GM21619 (cell line): ENCODE measurements around the gene ATOX1.

Experiments
- ATAC-seq: cut with Tn5 transposase; IDR thresholded peaks from one replicate; pipeline ENCODE4 v1.9.1; 2021; ENCODE audit not compliant: unreplicated experiment

Gene ATOX1

DNA sequence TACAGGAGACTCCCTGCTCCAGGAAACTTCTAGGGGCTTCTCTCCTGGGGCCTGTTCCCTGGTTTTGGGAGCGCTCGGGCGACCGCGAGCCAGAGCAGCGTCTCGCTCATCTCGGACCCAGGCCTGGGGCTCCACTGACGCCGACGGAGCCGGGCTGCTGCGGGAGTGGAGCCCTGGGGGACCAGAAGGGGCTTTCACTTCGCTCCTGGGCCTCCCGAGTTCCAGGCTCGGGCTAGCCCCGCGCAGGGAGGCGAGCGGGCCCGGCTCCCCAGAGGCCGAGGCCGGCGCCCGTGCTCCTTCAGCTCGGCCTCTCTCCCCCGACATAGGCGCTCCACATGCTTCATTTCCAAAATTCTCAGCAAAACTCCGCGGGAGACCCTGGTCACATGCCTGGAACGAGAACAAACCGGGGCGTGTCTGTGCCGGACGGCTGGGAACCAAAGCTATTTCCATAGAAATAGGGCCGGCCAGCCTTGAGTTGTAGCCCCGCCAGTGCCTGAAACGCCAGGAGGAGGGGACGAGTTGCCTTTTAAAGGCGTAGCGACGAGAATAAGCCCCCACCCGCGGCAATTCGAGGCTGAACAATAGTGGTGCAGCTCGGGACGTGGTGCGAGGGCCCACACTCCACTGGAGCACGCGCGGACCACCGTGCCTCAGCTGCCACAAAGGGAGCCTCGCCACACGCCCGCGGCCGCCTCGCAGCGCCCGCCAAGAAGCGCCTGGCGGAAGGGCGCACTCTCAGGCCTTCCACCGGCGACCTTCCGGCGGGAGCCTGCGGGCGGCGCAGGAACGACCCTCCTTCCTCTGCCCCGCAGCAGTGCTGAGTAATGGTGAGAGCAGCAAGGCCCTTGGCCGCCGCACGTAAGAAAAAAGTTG, 12.2 kb upstream of the ATOX1 start:
- ATAC-seq: peak; percentile 31

DNA sequence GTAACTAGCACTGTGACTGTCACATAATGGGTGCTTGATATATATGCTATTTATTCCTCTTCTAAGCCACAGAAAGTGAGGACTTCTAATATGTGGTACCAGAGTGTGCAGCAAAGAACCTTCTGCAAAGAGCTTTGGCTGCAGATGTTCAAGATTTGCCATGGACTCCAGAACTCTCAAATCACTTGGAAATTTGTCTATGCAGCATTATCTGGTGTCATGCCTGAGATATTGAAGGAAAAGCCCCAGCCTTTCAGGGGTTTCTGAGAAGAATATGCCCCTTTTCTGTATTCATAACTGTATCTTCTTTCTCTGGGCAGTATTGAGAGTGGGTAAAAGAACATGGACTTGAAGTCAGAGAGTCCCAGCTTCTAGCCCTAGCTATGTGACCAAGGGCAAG, 8.5 kb upstream of the ATOX1 start:
- no peak for ATAC-seq

DNA sequence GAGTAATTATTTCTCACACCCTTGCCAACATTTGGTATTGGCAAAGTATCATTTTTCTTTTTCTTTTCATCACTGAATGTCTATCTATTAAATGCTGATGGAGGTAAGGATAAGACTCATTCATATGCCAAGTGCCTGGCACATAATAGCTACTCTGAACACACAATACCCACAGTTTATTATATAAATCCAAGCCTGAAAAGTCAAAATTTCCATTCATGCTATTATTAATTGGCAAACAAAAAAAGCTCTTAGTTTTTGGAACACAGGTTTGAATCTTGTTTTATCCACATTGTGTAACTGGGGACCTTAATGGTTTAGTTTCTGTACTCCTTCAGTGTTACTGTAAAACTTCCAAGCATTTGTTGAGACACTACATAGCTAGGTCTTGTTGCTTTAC, 6.4 kb upstream of the ATOX1 start:
- ATAC-seq: no peak

DNA sequence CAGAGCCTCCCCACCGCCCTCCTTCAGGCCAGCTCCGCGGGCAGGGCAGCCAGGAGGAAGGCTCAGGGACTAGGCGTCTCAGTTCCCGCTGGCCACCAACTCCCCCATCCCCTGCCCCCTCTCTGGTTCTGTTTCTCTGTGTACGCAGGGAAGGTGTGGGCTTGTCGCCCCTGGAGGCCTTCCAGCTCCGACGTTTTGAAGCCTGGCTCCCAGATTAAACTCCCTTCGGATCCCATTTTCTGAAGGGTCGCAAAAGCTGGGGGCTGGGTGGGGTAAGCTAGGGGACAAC, 346 bp downstream of the ATOX1 start:
- peak; percentile 15 for ATAC-seq

DNA sequence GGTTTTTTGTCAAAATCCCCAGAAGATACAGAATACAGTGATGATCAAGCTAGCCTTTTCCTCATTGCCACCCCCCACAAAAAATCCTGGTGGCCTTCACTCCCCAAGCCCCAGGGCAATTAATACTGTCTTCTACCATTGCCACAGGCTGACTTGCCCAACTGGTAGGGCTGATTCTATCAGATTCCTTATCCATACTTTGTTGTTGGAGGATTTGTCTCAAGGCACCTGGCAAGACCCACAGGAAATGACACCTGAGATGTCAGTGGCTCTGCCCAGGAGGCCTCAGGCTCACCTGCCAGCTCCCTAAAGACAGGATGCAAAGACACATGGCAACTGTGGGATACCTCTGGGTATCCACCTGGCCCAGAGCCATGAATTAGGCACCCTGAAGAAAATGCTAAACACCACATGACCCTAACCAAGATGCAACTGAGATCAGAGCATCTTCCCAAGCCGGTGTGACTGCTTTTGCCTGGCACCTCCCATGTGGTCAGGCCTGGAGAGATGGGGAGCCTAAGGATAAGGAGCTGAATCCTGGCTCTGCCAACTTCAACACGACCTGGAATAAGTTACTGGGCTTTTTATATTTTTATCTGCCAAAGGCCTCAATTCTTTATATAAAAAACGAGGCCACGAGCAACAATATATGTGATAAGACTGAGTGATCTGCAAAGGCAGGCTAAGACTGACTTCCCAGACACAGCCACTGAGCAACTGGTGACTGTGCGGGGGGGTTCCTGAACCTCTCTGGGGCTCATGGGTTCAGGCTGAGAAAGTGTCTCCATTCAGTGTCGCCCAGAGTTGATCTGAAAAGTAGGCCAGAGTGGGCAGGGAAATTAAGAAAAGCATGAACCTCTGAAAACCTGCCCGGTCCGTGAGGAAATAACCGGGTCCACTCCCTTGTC, 944 bp downstream of the ATOX1 start:
- ATAC-seq: peak; percentile 13

DNA sequence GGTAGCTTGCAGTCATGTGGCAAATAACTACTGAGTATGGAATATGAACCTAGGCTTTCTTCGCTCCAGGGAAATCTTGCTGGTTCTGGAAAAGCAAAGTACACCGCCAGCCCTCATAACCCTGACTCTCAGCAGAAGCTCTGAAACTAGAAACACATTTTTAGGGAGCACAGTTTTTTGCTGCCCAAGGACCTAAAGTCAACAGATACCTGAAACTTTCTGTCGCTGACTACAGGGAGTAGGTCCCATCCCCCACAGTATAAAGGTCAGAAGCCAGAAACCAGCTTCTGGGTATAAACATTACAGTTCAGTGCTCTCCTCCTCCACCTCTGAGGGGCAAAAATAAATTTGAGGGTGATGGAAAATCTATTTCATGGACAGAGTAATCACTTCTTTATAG, 3.0 kb downstream of the ATOX1 start:
- no peak for ATAC-seq

DNA sequence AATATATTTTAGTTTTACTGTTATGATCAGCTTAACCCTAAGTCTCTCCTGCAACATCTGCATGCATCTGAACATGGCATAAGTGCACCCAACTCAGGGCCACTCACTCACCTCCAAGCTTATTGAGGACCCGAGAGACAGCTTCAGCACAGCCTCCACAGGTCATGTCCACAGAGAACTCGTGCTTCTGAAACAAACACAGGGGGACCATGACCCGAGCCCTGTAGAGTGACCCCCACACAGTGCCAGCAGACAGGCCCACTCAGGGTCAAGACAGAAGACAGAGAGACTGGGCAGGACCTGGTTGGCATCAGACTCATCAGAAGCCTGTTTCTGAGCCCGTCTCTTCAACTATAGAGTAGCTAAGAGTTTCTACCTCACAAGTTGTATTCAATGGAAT, 6.8 kb downstream of the ATOX1 start:
- no peak for ATAC-seq

DNA sequence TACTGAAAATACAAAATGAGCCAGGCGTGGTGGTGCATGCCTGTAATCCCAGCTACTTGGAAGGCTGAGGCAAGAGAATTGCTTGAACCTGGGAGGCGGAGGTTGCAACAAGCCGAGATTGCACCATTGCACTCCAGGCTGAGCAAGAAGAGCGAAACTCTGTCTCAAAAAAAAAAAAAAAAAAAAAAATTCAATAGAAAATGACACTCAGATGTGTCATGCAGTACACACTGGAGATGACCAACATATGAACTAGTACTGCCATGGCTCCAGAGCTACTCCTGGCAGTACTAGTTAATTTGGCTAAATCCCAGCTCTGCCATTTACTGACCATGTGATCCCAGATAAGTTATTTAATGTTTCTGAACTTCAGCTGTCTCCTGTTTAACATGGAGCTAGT, 7.3 kb downstream of the ATOX1 start:
- no peak for ATAC-seq

DNA sequence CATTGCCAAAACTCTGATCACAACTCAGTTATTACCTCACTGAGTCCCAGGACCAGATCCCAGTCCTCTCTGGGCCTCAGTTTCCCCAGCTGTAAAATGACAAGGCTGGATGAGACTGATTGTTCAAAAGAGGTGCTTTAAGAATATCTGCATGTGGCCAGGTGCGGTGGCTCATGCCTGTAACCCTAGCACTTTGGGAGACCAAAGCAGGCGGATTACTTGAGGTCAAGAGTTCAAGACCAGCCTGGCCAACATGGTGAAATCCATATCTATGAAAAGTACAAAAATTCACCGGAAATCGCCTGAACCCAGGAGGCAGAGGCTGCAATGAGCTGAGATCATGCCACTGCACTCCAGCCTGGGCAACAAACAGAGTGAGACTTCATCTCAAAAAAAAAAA, 8.3 kb downstream of the ATOX1 start:
- no peak for ATAC-seq

DNA sequence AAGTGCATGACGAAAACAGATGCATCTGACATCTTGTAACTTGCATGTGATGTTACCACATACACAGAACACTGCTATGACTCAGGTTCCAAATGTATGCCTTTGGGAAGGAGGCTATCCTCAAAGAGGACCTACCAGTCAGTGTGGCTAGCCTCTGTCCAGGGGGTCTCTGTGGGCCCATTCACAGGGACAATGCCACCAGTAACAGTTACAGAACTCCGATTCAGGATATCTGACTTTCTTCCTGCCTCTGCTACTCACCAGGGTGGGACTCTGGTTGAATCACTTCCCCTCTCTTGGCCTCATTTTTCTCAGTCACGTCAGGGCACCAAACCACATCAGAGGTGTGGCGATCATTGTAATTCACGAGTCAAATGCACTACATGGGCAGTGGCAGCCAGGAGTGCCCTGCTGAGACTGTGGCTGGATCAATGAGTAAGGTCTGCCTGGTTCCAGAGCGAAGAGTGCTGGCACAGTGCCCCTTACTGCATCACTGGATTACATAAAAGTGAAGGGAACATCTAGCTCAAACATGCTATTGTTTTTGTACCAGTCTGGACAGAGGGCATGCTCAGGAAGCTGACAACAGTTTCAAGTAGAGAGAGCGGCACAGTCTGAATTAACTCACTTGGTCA, 13.2 kb downstream of the ATOX1 start:
- ATAC-seq: peak; percentile 38

DNA sequence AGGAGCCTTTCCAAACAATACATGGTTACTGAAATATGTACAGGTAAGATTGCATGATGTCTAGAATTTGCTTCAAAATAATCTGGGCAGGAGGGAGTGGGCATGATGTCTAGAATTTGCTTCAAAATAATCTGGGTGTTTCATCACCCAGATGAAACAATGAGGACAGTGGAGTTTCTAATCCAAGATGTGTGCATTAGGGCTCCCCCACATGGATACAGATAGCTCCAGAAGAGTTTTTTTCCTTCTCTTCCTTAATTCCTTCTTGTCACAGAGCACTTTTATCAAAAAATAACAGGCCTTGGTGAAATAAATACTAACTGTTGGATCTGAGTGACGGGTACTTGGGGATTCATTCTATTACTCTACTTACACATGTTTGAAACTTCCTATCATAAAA, 14.9 kb downstream of the ATOX1 start:
- no peak for ATAC-seq

DNA sequence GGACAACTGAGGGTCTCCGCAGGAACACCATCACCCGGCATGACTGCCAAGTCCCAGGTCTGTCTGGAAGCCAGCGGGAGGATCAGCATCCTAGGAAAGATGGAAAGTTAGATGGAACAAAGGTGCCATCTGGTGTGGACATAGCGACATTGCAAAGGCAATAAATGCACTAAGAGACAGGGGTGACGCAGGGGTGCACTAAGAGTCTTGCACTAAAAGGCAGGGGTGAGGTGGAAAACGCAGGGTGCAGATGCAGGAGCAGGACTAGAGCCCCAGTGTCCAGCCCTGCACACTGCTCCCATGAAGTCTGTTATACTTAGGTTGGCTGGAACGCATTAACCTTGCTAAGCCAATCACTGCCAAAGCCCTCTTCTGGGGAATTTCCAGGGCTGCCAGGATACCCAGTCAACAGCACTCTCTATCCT, 15.5 kb downstream of the ATOX1 start:
- no peak for ATAC-seq

DNA sequence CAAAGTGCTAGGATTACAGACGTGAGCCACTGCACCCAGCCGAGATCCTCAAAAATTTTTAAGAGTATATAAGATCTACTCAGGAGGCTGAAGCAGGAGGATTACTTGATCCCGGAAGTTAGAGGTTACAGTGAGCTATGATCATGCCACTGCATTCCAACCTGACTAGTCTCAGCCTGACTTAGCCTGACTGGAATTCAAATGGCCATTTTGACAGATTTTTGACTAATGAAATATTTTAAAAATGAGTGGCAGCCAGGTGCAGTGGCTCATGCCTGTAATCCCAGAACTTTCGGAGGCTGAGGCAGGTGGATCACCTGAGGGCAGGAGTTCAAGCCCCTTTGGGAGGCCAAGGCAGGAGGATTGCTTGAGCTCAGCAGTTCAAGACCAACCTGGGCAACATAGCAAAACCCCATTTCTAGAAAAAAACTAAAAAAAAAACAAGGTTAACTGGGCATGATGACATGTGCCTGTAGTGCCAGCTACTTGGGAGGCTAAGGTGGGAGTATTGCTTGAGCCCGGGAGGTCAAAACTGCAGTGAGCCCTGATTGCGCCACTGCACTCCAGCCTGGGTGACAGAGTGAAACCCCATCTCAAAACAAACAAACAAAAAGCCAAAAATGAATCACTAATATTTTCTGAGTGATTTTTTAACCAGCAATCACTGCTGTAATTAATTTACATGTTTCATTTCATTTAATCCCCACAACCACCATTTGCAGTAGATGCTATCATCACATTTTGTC, 16.6 kb downstream of the ATOX1 start:
- ATAC-seq: no peak

DNA sequence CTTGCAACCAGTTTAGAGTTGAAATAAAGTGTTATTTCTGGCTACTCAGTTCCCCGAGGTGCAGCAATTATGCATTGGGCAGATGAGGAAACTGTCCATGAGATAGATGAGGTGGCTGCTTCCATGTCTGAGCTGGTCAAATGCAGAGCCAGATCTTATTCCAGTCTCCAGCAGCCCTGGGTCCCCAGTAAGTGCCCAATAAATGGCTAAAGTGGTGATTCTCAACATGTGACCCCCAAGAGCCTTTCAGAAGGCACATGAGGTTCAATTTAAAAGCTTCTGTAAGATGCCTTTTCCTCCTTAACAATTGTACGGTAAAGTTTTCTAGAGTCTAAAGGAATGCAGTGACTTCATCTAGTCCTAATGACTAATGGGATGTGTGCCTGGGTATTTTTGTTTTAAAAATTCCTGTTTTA, 17.5 kb downstream of the ATOX1 start:
- peak; percentile 21 for ATAC-seq

DNA sequence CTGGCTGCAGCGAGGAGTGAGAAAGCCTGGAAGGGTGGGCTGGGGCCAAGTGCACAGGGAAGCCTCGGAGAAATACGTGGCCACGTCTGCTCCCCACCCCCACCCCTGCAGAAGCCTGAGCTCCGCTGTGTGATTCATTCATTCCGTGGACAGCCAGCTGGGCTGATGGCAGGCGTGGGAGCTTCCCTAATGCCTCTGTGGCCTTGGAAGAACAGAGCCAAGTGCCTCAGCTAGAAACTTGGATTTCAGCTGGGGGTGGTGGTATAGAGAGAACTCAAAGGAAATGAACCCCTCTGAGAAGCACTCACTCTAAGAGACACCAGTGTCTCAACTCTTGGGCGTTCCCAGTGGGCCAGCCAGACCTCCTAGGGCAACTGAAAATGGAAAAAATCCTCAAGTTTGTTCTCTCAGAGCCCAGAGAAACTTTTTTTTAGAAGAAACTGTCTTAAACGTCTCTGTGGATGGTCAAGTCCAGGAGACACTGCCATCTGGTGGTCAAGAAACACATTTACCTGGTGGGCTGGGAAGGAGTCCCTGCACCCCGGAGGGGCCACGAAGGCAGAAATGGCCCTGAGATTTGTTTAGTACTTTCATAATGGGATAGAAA, 18.0 kb downstream of the ATOX1 start:
- ATAC-seq: peak; percentile 70

DNA sequence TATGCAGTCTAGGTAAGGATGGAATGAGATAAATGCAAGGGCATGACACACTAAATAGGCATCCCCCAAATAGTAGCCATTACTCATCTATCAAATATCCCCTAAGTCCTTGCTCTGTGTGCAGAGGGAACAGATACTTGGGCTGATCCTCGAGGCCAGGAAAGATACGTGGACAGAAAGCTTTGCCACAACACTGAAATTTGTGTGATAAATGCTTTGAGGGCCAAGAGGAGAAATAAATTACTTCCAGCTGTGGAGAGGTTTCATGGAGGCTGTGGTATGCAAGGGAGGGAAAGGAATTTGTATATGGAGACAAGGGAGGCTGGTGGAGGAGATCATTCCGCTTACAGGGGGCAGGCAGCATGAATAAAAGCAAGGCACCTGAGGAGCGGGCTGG, 18.5 kb downstream of the ATOX1 start:
- ATAC-seq: no peak

DNA sequence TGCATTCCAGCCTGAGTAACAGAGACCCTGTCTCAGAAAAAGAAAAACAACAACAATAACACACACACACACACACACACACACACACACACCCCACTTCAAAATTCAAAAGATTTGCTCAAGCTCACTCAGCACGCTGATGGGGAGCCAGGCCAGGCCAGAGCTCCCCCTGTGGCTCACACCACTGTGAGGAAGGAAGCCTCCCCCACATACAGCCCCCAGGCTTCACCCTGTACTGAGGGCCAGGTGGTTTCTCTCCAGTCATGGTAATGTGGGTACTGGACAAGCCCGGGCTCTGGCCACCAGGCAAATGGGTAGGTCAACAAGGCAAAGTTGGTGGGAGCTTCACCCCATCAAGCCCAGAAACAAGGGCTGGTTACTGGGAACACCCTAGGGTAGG, 19.0 kb downstream of the ATOX1 start:
- no peak for ATAC-seq

DNA sequence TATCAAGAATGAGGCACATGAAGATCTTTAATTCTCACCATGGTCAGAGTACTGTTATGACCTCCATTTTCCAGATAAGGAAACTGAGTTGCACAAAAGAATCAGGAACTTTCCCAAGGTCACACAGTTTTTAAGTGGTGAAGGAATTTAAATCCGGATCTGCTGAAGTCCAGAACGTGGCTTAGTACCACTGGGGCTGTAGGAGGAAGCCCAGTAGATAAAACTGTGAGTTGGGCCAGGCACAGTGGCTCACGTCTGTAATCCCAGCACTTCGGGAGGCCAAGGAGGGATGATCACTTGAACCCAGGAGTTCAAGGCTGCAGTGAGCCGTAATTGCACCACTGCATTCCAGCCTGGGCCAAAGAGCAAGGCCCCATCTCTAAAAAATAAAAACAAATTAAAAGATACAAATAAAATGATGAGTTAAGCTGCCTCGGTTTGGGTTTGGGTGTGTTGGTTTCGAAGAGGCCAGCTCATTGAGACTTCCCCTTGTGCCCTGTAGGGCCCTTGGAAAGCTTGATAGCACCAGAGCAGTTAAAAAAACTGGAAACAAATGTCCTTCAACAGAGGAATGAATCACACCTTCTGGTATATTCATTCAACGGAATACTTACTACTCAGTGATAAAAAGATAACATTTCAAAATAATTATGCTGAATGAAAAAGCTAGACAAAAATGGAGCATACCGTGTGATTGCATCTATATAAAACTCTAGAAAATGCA, 20.1 kb downstream of the ATOX1 start:
- ATAC-seq: no peak

DNA sequence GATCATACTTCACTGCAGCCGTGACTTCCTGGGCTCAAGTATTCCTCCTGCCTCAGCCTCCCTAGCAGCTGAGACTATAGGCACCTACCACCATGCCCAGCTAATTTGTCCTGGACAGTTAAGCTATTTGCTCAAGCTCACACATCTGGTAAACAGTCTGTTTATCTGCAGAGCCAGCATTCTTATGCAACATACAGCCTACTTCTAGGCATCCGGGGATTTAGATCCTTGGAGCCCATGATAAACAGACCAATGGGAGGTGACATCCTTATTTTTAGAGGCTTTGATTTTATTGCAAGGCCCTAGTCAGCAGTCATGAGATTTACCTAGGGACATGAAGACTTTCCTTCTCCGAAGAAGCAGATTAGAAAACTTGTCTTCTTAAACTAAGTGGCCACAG, 21.0 kb downstream of the ATOX1 start:
- ATAC-seq: no peak

DNA sequence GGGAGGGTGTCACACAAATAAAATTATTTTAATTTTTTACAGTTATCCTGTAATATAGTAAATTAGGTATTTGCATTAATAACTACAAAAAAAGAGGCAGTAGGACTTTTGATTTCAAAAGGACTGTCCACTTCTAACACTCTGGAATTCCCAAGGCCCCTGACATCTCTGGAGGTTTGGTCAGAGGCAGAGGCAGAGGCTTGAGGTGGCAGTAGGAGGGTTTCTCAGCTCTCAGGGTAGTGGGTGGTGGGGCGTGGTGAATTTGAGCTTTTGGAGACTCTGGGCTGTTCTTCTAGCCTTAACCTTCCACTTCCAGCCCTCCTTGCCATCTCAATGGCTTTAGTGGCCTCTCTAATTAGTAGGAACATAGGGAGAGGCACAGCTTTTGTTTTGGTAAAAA, 22.8 kb downstream of the ATOX1 start:
- no peak for ATAC-seq
